Peyer's patch (tissue), 4 donors: ENCODE results near the gene PSEN1.

Source experiments
- POLR2A ChIP-seq, 2 donors: fragments of 450-650 bp; IDR thresholded peaks; one replicate each; pipeline ENCODE4 v1.5.1; 2017; ENCODE audit warnings: antibody characterized with exemption in 2 of 2, mild to moderate bottlenecking in 2 of 2, moderate library complexity in 2 of 2
- TF ChIP-seq, protein P1 (sequence below), 6 experiments: fragments of 450-650 bp in 4 of 6; fragments of 200-600 bp in 2 of 6; sonication (generic) in 1 of 6; IDR thresholded peaks; one replicate each; pipeline ENCODE4 v1.5.1; 2017 to 2019; ENCODE audit warnings: antibody characterized with exemption in 6 of 6, mild to moderate bottlenecking in 3 of 6, moderate library complexity in 1 of 6

- TF ChIP-seq, protein P1, sequence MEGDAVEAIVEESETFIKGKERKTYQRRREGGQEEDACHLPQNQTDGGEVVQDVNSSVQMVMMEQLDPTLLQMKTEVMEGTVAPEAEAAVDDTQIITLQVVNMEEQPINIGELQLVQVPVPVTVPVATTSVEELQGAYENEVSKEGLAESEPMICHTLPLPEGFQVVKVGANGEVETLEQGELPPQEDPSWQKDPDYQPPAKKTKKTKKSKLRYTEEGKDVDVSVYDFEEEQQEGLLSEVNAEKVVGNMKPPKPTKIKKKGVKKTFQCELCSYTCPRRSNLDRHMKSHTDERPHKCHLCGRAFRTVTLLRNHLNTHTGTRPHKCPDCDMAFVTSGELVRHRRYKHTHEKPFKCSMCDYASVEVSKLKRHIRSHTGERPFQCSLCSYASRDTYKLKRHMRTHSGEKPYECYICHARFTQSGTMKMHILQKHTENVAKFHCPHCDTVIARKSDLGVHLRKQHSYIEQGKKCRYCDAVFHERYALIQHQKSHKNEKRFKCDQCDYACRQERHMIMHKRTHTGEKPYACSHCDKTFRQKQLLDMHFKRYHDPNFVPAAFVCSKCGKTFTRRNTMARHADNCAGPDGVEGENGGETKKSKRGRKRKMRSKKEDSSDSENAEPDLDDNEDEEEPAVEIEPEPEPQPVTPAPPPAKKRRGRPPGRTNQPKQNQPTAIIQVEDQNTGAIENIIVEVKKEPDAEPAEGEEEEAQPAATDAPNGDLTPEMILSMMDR (IDR thresholded peaks at IDR 0.05) = no peak
- no peak for TF ChIP-seq POLR2A (IDR thresholded peaks at IDR 0.05)
Measured at GRCh38 chr14:73188501-73188911, 52.2 kb downstream of the PSEN1 start.
